Astrocyte of the spinal cord (primary cell): ENCODE data around the gene SCYL2.
A peak's percentile ranks its signal among the peaks of the same experiment; 100 is the strongest.
"Not testable (repeated sequence)": the region's sequence is repeated elsewhere in the genome, so short reads cannot be mapped to it uniquely, and the experiment has no call there.

Experiments used
- DNase-seq: peaks from one replicate; pipeline ENCODE4 v3.0.0; 2011; ENCODE audit warnings: low read depth, low spot score
- H3K4me3 ChIP-seq: 2 replicates; pipeline ENCODE4 v1.5.1; 2011; ENCODE audit warnings: low read depth, mild to moderate bottlenecking, low read length, moderate library complexity
- in situ Hi-C: cut with HindIII; loops from 2 replicates; pipeline ENCODE4 v1.10.0; 2017; ENCODE audit warnings: low sequenced_read_pairs
- TF ChIP-seq, protein P1 (sequence below): IDR thresholded peaks from 2 replicates; pipeline ENCODE4 v1.5.1; 2012; ENCODE audit warnings: low read depth, mild to moderate bottlenecking, low read length, inconsistent platforms

The SCYL2 gene, protein sequence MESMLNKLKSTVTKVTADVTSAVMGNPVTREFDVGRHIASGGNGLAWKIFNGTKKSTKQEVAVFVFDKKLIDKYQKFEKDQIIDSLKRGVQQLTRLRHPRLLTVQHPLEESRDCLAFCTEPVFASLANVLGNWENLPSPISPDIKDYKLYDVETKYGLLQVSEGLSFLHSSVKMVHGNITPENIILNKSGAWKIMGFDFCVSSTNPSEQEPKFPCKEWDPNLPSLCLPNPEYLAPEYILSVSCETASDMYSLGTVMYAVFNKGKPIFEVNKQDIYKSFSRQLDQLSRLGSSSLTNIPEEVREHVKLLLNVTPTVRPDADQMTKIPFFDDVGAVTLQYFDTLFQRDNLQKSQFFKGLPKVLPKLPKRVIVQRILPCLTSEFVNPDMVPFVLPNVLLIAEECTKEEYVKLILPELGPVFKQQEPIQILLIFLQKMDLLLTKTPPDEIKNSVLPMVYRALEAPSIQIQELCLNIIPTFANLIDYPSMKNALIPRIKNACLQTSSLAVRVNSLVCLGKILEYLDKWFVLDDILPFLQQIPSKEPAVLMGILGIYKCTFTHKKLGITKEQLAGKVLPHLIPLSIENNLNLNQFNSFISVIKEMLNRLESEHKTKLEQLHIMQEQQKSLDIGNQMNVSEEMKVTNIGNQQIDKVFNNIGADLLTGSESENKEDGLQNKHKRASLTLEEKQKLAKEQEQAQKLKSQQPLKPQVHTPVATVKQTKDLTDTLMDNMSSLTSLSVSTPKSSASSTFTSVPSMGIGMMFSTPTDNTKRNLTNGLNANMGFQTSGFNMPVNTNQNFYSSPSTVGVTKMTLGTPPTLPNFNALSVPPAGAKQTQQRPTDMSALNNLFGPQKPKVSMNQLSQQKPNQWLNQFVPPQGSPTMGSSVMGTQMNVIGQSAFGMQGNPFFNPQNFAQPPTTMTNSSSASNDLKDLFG

DNA sequence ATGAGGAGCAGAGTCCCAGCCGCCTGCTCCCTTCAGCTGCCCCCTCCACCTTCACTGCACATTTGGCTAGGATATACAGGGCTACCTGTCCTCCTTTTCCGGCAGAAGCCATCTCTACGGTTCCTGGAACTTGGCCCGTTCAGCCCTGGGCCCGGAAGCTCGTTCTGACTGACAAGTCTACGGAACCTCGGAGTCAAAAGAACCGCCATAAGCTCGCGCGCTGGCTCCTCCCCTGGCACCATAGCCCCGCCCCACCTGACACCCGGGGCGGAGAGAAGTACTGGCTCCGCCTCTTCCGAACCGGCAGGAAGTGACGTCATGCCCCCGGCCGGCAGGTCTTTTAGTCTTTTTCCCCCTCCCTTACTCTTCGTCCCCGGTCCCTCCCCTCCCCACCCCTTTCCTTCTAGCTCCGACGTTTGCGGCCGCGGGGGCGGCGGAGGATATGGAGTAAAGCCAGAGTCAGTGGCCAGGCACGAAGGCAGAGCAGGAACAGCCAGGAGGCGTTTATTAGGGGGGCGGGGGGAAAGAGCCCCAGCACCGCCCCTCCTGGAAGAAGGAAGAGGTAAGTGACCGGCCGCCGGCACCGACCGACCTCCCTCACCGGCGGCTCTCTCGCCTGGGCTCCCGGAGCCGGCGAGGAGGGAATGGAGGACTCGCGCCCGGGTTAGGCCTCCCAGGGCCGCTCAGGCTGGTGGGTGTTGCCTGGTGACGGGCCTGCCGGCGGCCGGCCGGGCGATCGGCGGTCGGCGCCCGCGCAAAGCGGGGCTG is at the start of gene SCYL2, which contains the start of gene DEPDC4:
Gene SCYL2 (plus strand): TSS at position 343 of the 768 bp plus-strand sequence. CDS start 15,794 bp downstream, outside the sequence.
Gene DEPDC4 (minus strand): TSS at position 245 of the 768 bp plus-strand sequence. CDS start 3 bp downstream, at position 242.
- in situ Hi-C loops = no loop called here
- TF ChIP-seq, protein P1, sequence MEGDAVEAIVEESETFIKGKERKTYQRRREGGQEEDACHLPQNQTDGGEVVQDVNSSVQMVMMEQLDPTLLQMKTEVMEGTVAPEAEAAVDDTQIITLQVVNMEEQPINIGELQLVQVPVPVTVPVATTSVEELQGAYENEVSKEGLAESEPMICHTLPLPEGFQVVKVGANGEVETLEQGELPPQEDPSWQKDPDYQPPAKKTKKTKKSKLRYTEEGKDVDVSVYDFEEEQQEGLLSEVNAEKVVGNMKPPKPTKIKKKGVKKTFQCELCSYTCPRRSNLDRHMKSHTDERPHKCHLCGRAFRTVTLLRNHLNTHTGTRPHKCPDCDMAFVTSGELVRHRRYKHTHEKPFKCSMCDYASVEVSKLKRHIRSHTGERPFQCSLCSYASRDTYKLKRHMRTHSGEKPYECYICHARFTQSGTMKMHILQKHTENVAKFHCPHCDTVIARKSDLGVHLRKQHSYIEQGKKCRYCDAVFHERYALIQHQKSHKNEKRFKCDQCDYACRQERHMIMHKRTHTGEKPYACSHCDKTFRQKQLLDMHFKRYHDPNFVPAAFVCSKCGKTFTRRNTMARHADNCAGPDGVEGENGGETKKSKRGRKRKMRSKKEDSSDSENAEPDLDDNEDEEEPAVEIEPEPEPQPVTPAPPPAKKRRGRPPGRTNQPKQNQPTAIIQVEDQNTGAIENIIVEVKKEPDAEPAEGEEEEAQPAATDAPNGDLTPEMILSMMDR = no peak
- DNase-seq = peak; percentile 99
- H3K4me3 ChIP-seq = peak within 1 kb of the TSS; percentile 91

DNA sequence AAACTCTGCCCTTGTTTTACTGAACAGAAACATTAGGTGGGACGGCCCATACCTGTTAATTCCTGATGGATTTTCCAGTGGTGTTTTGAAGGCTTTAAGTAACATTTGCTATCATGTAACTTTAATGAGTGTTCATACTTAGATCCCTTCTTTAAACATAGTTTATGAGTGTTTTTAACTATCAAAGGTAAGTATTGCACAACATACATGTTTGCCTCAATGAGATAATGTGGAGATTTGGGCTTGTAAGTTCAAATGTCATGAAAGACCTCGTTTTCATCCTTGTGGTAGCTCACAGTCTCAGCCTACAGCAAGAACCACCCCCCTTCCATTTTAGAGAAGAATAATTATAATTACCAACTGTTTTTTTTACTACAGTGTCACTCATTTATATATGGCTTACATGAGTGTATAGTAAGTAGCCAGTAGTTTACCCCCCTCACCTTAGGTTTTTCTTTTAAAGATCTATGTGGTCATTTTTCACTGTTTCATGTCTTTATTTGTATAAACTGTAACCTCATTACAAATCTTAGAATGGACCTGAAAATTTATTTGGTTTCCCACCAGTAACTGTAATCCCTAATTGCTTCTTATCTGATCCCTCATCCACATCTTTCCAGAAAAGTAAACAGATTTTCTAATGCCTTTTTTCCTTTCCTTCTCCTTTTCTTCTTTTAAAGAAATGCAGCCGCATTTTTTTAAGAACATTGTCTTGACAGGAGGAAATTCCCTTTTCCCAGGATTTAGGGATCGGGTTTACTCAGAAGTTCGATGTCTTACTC is 47.5 kb upstream of the SCYL2 start:
- no peak for DNase-seq
- TF ChIP-seq, protein P1 = no peak
- H3K4me3 ChIP-seq = no peak overlapping the region
- in situ Hi-C loops = no loop called here

DNA sequence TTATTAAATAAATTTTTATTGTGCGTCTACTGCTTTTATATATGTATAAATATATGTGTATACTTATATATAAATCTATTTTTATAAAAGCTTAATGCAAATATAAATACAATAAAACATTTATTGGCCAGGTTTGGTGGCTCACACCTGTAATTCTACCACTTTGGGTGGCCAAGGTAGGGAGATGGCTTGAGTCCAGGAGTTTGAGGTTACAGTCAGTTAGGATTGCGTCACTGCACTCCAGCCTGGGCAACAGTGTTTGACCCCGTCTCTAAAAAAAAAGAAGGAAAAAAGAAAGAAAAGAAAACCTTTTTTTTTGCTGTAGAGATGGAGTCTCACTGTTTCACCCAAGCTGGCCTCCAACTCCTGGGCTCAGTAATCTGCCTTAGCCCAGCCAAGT is 45.5 kb upstream of the SCYL2 start:
- H3K4me3 ChIP-seq = no peak overlapping the region
- in situ Hi-C loops = no loop called here
- no peak for DNase-seq
- TF ChIP-seq, protein P1 = no peak

DNA sequence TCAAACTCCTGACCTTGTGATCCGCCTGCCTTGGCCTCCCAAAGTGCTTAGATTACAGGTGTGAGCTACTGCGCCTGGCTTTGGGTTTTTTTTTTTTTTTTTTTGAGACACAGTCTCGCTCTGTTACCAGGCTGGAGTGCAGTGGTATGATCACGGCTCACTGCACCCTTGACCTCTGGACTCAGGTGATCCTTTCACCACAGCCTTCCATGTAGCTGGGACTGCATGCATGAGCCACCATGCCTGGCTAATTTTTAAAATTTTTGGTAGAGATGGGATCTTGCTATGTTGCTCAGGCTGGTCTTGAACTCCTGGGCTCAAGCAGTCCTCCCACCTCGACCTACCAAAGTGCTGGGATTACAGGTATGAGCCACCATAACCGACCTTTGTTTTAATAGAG is 44.8 kb upstream of the SCYL2 start:
- DNase-seq, in situ Hi-C loops, H3K4me3 ChIP-seq: not testable (repeated sequence)

DNA sequence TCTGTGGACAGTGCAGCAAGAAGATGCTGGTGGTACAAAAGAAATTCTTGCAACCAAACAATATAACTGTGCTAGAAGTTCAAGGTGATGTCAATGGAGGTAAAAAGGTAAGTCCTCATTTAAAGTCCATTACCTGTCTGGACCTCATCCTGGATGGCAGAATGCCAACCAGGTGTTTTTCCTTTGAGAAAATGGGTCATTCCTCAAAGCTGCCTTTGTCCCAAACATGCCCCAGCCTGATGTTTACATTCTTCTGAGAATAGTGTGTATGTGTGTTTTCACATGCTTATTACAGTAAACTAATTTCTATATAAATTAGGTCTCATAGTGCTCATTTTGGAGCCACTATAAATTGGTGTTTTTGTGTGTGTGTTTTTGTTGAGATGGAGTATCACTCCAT is 41.5 kb upstream of the SCYL2 start:
- DNase-seq = no peak

More for the DNA sequence above, 41.5 kb upstream of the SCYL2 start:
- TF ChIP-seq, protein P1 = no peak
- in situ Hi-C loops = no loop called here
- H3K4me3 ChIP-seq = no peak overlapping the region
